ENCODE measurements around the gene RAB40B.

GRCh38 chr17:82736511-82737185 is 38.1 kb upstream of the RAB40B start:
- no peak for TF ChIP-seq TCF12 (IDR thresholded peaks at IDR 0.05; ENCODE audit: low read depth)
- TF ChIP-seq TEAD4 (IDR thresholded peaks at IDR 0.05), result no peak
- no peak for TF ChIP-seq RAD21 (IDR thresholded peaks at IDR 0.05; ENCODE audit: low read depth)
- TF ChIP-seq, protein P1, sequence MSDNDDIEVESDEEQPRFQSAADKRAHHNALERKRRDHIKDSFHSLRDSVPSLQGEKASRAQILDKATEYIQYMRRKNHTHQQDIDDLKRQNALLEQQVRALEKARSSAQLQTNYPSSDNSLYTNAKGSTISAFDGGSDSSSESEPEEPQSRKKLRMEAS (IDR thresholded peaks at IDR 0.05), result no peak

All from Ishikawa (cell line).